ENCODE results near the gene BDNF.
A peak's percentile ranks its signal among the peaks of the same experiment; 100 is the strongest.
"Not testable (repeated sequence)": the region's sequence is repeated elsewhere in the genome, so short reads cannot be mapped to it uniquely, and the experiment has no call there.

BDNF gene

DNA sequence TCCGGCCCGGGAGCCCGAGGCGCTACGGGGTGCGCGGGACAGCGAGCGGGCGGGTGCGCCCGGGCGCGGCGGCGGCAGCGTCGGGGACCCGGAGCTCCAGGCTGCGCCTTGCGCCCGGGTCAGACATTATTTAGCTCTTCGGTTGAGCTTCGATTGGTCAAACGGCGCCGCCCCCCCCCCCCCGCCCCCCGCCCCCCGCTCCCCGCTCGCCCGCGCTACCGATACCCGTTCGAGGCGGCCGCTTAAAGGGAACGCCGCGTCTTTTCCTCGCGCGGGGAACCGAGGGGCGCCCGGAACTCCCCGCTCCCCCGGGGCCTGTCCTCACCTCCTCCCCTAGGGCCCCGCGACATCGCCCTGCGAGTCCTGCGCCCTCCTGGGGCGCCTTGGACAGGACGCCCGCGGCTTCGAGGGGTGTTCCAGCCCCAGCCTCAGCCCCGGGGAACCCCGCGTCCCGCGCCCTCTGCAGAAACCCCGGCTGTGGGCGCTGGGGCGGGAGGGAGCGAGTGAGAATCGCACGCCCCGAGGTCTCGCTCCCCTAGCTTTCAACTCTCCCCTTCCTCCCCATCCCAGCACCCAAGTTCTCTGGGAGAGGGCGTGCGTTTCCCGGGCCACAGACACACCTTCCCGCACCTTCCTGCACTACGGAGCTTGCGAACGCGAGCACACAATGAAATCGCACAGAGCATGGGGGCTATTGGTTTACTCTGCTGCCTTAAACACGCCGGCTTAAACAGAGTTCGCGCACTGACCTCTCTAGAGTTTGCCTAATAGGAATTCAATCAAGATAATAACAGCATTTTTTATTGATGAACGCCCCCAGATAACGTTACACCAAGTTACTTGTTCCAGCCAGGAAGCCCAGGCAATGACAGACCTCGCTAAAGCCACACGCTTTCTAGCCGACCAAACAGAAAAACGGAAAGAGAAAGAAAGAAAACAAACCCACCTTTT lies at the start of gene BDNF:
Gene BDNF (minus strand): TSS at position 105 of the 951 bp plus-strand sequence. CDS start 41,891 bp downstream, outside the sequence.
- DNase-seq = no peak

DNA sequence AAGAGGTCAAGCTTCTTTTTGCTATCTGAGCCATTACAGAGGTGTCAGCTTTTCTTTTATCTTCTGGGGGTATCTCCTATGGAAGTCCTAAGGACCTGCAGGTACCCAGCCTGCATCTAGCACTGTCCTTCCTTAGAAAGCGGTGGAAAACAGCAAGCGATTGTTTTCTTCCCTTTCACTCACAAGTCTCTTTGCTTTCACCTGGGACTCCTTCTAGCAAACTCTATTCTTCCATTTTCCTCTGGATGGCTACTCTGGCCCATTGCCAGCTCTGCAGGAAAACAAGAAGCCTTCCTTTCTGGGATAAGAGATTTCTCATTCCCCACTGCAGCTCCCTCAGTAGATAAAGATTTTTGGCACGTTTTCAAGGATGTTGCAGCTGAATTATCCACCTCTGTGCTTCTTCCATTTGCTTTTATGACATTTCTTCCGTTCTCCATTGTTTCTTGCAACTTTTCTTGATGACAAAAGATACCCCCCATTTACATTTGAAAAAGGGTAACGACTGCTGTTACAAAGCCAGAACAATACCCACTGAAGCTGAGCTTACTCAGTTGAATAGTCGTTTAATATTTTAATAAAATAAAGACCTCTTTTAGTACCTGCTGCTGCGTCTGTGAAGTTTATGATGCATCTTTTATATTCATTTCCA lies 40.2 kb upstream of the BDNF start:
- no peak for DNase-seq

DNA sequence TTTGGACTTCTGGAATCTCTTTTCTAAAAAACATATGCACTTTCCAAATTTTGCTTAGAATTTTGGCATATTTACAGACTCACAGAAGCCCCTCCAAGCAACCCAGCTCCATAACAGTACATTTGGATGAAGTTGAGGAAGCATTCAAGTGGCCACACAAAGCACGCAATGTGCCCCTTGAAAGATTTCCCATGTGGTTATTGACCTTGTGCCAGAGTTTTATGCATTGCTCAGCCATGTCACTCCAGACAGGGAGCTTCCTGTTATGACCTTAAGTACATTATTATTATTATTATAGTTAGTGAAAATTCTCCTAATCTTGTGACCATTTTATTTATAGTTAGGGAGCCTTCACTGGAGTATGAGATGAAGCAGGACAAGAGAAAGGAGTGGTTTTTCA lies 35.0 kb upstream of the BDNF start:
- no peak for DNase-seq

- not testable (repeated sequence) for DNase-seq
These were observed 31.5 kb upstream of the BDNF start for GRCh38 chr11:27731803-27732202.

DNA sequence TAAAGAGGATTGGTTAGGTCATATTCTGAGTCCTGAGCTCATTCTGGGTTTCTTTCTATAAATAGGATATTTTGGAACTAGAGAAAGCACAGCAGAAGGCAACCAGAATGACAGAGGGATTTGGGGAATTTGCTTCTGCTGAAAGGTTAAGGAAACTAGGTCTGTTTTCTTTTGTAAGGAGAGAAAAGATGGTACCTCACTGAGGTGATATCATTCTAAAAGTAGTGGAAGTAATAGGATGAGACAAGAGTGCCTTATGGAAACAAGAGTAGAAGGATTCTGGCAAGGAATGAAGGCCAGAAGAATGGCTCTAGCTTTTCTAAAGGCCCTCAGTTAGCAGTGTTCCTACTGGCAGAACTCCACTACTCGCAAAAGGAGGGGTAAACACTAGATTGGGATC lies 26.7 kb upstream of the BDNF start:
- no peak for DNase-seq

DNA sequence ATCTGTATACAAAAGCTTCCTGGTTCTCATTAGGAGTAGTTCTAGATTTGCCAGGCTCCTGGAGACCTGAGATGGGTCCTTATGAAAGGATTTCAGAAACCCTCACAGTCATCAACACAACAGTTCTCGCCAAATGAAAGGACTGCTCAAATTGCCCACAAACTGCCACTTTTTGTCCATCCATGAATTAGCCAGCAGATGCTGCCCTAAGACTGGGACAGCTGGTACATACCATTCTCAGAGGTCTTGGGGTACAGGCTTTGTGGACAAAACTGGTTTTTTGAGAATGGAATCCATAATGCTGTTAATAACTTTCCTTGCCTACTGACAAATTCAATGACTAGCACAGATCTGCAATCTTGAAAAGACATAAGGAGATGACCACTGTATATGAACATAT lies 23.4 kb upstream of the BDNF start:
- no peak for DNase-seq

DNA sequence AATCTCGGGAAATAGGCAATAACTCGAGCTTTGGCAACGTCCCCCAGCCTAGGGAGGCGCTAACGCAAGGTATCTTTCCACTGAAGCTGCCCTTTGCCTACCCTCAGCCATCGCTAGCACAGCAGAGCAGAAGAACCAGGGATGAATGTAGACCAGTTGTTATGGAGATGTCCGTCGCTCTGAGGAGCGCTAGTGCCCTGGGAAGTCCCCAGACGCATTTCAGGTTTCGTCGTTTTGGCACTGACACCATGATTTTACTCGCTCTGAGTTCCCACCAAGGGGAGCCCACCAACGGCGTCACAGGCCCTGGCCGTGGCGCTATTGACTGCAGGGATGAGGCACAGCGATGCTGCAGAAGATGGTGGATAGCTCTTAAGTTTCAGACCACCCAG lies 22.7 kb upstream of the BDNF start:
- no peak for DNase-seq

DNA sequence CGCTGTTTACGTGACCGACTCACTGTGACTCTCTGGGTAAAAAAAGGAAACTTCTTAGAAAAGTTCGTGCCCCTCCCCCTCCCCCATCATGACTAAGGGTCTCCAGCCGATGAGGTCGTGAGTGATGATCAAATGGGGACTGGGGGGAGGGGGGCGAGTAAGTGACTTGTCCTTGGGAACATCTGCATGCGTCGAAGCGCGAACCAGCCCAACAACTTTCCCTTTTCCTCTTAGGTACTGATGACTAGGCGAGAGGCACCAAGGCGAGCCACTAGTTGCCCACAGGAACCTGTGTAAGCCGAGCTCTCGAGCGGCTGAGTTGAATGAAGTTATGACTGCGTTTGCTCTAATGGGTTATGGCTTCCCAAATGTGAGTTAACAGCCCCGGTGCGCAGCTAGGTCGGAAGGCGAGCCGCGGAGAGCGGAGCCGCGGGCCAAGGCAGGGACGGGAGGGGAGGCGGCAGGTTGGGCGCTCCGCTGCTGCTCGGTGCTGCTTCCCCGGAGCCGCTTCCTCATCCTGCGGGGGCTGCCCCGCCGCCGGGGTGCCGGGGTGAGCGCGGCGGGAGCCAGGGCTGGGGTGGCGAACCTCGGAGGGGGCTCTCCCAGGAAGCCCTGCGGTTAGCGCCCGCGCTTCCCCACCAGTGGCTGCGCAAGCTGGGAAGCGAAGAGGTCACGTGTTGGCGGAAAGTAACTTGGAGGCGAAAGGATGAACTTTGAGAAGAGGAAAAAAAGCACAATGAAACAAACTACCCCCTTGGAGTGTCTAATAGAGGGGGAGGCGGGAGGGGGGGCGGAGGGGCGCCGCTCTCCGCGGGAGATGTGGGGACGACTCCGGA lies 22.1 kb upstream of the BDNF start:
- peak in 1 of 56 donors; percentile 21 for DNase-seq

GRCh38 chr11:27721264-27722116 lies 21.2 kb upstream of the BDNF start:
- no peak for DNase-seq

GRCh38 chr11:27720277-27720830 lies 20.1 kb upstream of the BDNF start:
- DNase-seq = no peak

DNA sequence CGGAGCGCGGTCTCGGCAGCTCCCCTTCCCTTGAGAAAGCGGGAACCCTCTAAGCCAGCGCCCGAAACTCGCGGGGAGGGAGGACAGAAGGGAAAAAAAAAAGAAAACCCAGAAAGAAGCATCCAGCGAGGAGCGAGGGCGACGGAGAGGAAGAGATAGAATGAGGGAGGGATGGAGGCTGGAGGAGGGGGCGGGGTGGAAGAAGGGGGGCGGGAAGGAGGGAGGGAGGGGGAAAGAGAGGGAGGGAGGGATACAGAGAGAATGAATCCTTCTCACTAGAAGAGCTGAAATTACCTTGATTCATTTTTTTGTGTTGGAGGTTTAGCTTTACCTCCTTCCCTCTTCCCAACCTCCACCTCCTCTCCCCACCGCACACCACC lies 19.3 kb upstream of the BDNF start:
- no peak for DNase-seq

GRCh38 chr11:27718863-27719545 lies 18.7 kb upstream of the BDNF start:
- DNase-seq = no peak

- peak in 26 of 56 donors; percentile 11 to 77 (median 49) for DNase-seq
These were observed 18.1 kb upstream of the BDNF start for GRCh38 chr11:27718346-27718862.

GRCh38 chr11:27717801-27718229 lies 17.6 kb upstream of the BDNF start:
- DNase-seq = peak in 1 of 56 donors; percentile 42

- no peak for DNase-seq
These were observed 17.1 kb upstream of the BDNF start for GRCh38 chr11:27717377-27717776.

DNA sequence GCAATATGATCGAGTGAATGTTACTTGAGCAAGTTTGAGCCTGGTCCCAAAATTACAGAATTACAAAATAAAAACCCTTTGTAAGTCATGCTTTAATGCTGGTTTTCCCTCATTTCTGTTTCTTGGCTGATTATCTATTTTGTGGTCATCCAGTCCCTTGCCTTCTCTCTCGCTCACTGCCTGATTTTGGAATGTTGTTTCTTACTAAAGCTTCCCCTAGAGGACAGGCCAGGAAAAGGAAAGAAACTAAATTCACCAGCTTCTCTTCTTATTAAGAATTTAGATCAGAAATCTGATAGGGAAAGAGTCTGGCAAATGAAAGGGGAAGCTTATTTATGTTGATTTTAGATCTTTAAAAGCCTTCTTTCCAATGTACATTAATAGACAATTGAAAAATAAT lies 16.6 kb upstream of the BDNF start:
- DNase-seq = no peak

DNA sequence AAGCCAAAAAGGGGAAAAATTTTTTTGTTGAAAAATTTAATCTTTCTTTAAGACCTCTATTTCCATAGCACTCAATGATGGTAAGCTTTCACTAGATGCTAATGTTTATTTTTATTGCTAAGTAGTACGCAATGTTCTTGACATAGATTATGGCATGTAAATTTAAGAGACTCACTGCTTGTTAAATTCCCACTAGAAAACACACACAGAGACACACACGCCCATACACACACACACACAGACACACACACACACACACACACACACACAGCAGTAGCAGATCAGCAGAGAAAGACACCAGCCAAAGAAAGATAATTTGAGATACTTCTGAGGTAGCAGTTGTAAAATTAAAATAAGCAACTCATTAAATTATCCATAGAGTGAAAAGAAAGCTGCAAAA lies 16.0 kb upstream of the BDNF start:
- DNase-seq = no peak

DNA sequence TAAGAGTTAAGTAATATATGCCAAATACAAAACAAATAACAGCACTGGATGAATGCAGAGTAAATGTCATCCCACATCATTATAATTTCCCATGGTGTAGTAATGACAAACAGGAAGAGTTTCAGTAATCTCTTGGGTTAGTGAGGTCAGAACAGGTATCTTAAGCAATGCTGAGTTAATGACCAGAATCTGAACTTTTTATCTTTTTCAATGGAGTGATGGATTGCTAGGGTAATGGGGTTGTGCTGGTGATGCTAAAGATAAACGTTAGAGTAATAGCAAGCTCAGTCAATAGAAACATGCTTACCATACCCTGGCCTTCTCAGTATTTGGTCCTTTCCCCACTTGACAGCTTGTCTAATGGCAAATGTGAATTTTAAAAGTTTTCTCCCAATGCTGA lies 11.5 kb upstream of the BDNF start:
- no peak for DNase-seq

- DNase-seq = no peak
These were observed 10.3 kb upstream of the BDNF start for GRCh38 chr11:27710536-27710935.

DNA sequence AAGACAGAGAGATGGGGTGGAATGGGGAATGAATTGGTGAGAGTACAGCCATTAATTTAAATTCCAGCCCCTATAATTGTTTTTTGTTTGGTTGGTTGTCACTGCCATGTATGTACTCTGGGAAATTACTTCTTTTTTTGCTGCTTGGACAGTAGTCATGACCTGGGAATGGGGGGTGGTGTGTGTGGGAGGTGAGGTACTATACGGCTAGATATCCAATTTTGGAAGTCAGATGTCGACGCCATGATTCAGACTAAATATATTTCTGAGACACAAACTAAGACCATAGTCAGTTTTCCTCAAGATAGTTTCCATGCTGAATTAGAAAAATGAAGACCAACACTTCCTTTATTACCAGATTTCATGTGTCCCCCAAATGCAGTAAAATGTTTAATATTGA lies 7.4 kb upstream of the BDNF start:
- no peak for DNase-seq

Measured in nucleus accumbens (tissue), 56 donors.